K562 (cell line): Measurements from ENCODE around the gene NEUROD4. TPM values are rescaled to one million over a fixed set of nuclear protein-coding genes. Genes with fewer than 3 reads are reported as not detected.

Experiments
- ATAC-seq: fragments of 200-7000 bp; cut with Tn5 transposase; 3 replicates; pipeline ENCODE4 v1.9.1; 2020; ENCODE audit warnings: moderate library complexity
- BruUV-seq: library from RNA; stranded (reverse); fragments of 400-500 nt; replicated peaks from 2 replicates; lab custom pipeline; 2021; lab: Mats Ljungman, UMichigan
- CTCF ChIA-PET: fragments of 300-600 bp; formaldehyde crosslinking; extraction: SDS; loops from one replicate; lab custom pipeline; 2021; ENCODE audit warnings: low intra/inter-chr PET ratio; lab: Yijun Ruan, JAX
- POLR2A ChIA-PET: fragments of 300-600, 350-650 bp; sonication (Branson Sonifier 250); formaldehyde crosslinking; extraction: SDS; loops from one replicate; lab custom pipeline; 2021; ENCODE audit warnings: antibody characterized with exemption, inconsistent platforms; lab: Yijun Ruan, JAX
- DNase-seq, 4 experiments: peaks; one replicate each; pipeline versions ENCODE4 v3.0.0 to v3.0.0-alpha.2; 2011 to 2018; ENCODE audit warnings: low spot score in 3 of 4, mixed read lengths in 3 of 4; ENCODE audit errors: extremely low read depth in 1 of 4
- FAIRE-seq: peaks from 2 replicates; lab custom pipeline; 2011; peaks lifted over from hg19 to GRCh38; lab: Jason Lieb, UNC
- H2AFZ ChIP-seq: 2 replicates; pipeline ENCODE4 v1.6.0; 2011; ENCODE audit warnings: low read depth, low read length, control low read depth, inconsistent platforms
- H3K27ac ChIP-seq: fragments of 200-600 bp; 3 replicates; pipeline ENCODE4 v1.8.0; 2011; ENCODE audit warnings: low read depth, mild to moderate bottlenecking, control low read depth, inconsistent platforms, low read length, moderate library complexity, mixed read lengths; ENCODE audit errors: extremely low read depth
- H3K27me3 ChIP-seq, 2 experiments: fragments of 300-600 bp in 1 of 2; 2 replicates in 1 of 2; 3 replicates in 1 of 2; pipeline versions ENCODE4 v1.6.0 to v1.8.0; 2011; ENCODE audit warnings: inconsistent platforms in 2 of 2, low read length in 2 of 2, mild to moderate bottlenecking in 1 of 2, mixed read lengths in 1 of 2, moderate library complexity in 1 of 2; ENCODE audit not compliant: control insufficient read depth in 2 of 2, insufficient read depth in 2 of 2
- H3K36me3 ChIP-seq: fragments of 300-600 bp; 3 replicates; pipeline ENCODE4 v1.8.0; 2011; ENCODE audit warnings: mild to moderate bottlenecking, low read length, inconsistent platforms; ENCODE audit not compliant: control insufficient read depth, insufficient read depth
- H3K4me1 ChIP-seq, 2 experiments: fragments of 200-600 bp in 1 of 2; replicated peaks in 1 of 2; 2 replicates in 1 of 2; 3 replicates in 1 of 2; pipeline versions ENCODE4 v1.5.1 to v1.8.0; 2011; ENCODE audit warnings: inconsistent platforms in 2 of 2, low read length in 2 of 2, mild to moderate bottlenecking in 1 of 2, mixed read lengths in 1 of 2, moderate library complexity in 1 of 2; ENCODE audit not compliant: control insufficient read depth in 2 of 2, insufficient read depth in 2 of 2
- H3K4me2 ChIP-seq: 2 replicates; pipeline ENCODE4 v1.6.1; 2011; ENCODE audit warnings: low read length, control low read depth, inconsistent platforms, mixed read lengths; ENCODE audit not compliant: insufficient read depth
- H3K4me3 ChIP-seq: fragments of 200-600 bp; sonication (generic), shearing (Covaris generic); 2 replicates; pipeline ENCODE4 v1.5.1; 2016; ENCODE audit warnings: control low read depth, inconsistent platforms
- H3K79me2 ChIP-seq: fragments of 200-600 bp; 3 replicates; pipeline ENCODE4 v1.8.0; 2011; ENCODE audit warnings: low read length, inconsistent platforms; ENCODE audit not compliant: control insufficient read depth, insufficient read depth
- H3K9ac ChIP-seq, 2 experiments: 2 replicates each; pipeline versions ENCODE4 v1.6.0 to v1.6.1; 2011; ENCODE audit warnings: low read depth in 2 of 2, low read length in 2 of 2, control low read depth in 1 of 2, inconsistent platforms in 1 of 2, mild to moderate bottlenecking in 1 of 2, mixed read lengths in 1 of 2; ENCODE audit not compliant: insufficient read depth in 1 of 2
- H3K9me1 ChIP-seq: one replicate; pipeline ENCODE4 v1.6.0; 2011; ENCODE audit warnings: inconsistent platforms, mild to moderate bottlenecking, low read length, moderate library complexity; ENCODE audit not compliant: control insufficient read depth, insufficient read depth
- H3K9me3 ChIP-seq: replicated peaks from 2 replicates; pipeline ENCODE4 v1.5.1; 2011; ENCODE audit warnings: low read depth, low read length, inconsistent platforms; ENCODE audit not compliant: control insufficient read depth, insufficient read depth
- H4K20me1 ChIP-seq: replicated peaks from 2 replicates; pipeline ENCODE4 v1.6.1; 2011; ENCODE audit warnings: low read length, inconsistent platforms, mixed read lengths; ENCODE audit not compliant: control insufficient read depth, insufficient read depth
- BDP1 ChIP-seq: IDR thresholded peaks from 3 replicates; pipeline ENCODE4 v1.6.1; 2011; ENCODE audit not compliant: insufficient read length, insufficient read depth
- E2F5 ChIP-seq: sonication (generic); formaldehyde crosslinking; IDR thresholded peaks from 2 replicates; pipeline ENCODE4 v1.8.0; 2022; ENCODE audit warnings: mild to moderate bottlenecking, missing genetic modification reagents
- HMGXB4 ChIP-seq: sonication (generic); formaldehyde crosslinking; IDR thresholded peaks from 2 replicates; pipeline ENCODE4 v1.8.1; 2023; ENCODE audit warnings: mild to moderate bottlenecking, missing genetic modification reagents
- JUN ChIP-seq, 2 experiments: sonication (generic) in 1 of 2; formaldehyde crosslinking in 1 of 2; IDR thresholded peaks; 2 replicates each; pipeline versions ENCODE4 v1.6.1 to v1.8.0; 2012 to 2022; ENCODE audit warnings: borderline replicate concordance in 2 of 2, mild to moderate bottlenecking in 2 of 2, improper control_type of control experiment in 1 of 2, low read depth in 1 of 2, low read length in 1 of 2, missing genetic modification reagents in 1 of 2
- JUNB ChIP-seq: fragments of 450-650 bp; formaldehyde crosslinking; conservative IDR thresholded peaks from 2 replicates; pipeline ENCODE4 v1.4.0; 2020; ENCODE audit warnings: mild to moderate bottlenecking
- MBD1 ChIP-seq: fragments of 250-450 bp; sonication (Bioruptor Pico); IDR thresholded peaks from 2 replicates; pipeline ENCODE4 v1.8.0; 2022; ENCODE audit warnings: inconsistent platforms
- MIER1 ChIP-seq: fragments of 450-650 bp; IDR thresholded peaks from 2 replicates; pipeline ENCODE4 v1.6.1; 2016; ENCODE audit warnings: antibody characterized with exemption, mild to moderate bottlenecking, low read depth
- PURB ChIP-seq: sonication (generic); formaldehyde crosslinking; IDR thresholded peaks from 2 replicates; pipeline ENCODE4 v1.9.0; 2021; ENCODE audit warnings: low read depth, mild to moderate bottlenecking, missing genetic modification reagents
- RFX1 ChIP-seq: fragments of 450-650 bp; IDR thresholded peaks from 2 replicates; pipeline ENCODE4 v1.6.1; 2016; ENCODE audit warnings: mild to moderate bottlenecking, moderate library complexity
- TARDBP ChIP-seq: fragments of 450-650 bp; IDR thresholded peaks from 2 replicates; pipeline ENCODE4 v1.6.1; 2016
- UBTF ChIP-seq, 2 experiments: IDR thresholded peaks; 2 replicates each; pipeline ENCODE4 v1.6.1; 2012; ENCODE audit warnings: improper control_type of control experiment in 2 of 2, low read depth in 2 of 2, low read length in 2 of 2, borderline replicate concordance in 1 of 2
- WHSC1 ChIP-seq: IDR thresholded peaks from one replicate; pipeline ENCODE4 v1.6.1; 2012; ENCODE audit warnings: low read length, control low read depth, inconsistent platforms
- ZKSCAN1 ChIP-seq: fragments of 150-350 bp; IDR thresholded peaks from 2 replicates; pipeline ENCODE4 v1.6.1; 2016; ENCODE audit warnings: low read depth, low read length
- ZNF174 ChIP-seq: fragments of 250-450 bp; sonication (Bioruptor Pico); IDR thresholded peaks from 2 replicates; pipeline ENCODE4 v1.4.0; 2020; ENCODE audit warnings: mild to moderate bottlenecking
- WGBS: fragments of 100-300 bp; shearing (Covaris generic); methylation state at CpG from one replicate; pipeline ENCODE4 v1.1.6; 2016; ENCODE audit warnings: low coverage, mixed read lengths; ENCODE audit not compliant: insufficient coverage; ENCODE audit errors: missing lambda C conversion rate; 5-methylcytosine and 5-hydroxymethylcytosine counted together
- in situ Hi-C: fragments of 300-500 bp; cut with MboI; formaldehyde crosslinking; loops from 4 replicates; pipeline ENCODE4 v1.15.0; 2018; ENCODE audit warnings: inconsistent platforms, mixed read lengths
- intact Hi-C: fragments of 100-400 bp; cut with micrococcal nuclease; formaldehyde crosslinking; loops from 2 replicates; pipeline ENCODE4 v1.14.2; 2022
- polyA plus RNA-seq, 8 experiments: library from polyadenylated mRNA; depleted of rRNA in 4 of 8; stranded (reverse) in 5 of 8; unstranded in 3 of 8; fragments of >200 nt; fragmentation: Nextera tagmentation in 2 of 8; fragmentation: Illumina TruSeq in 1 of 8; extraction: Ambion mirVana in 2 of 8; extraction: Trizol in 1 of 8; gene quantifications; 2 replicates each; pipeline versions ENCODE4 v1.2.1 to v1.2.3, GENCODE V29; 2011 to 2014; ENCODE audit warnings: inconsistent platforms in 1 of 8, missing spikeins in 1 of 8
- total RNA-seq, 7 experiments: library from RNA; depleted of rRNA in 6 of 7; stranded (reverse); fragments of >200 nt in 6 of 7; fragmentation: Illumina TruSeq in 2 of 7; extraction: Trizol in 2 of 7; gene quantifications; 2 replicates each; pipeline versions ENCODE4 v1.2.1 to v1.2.3, GENCODE V29; 2011 to 2021; ENCODE audit warnings: low replicate concordance in 1 of 7

The NEUROD4 gene
- total and polyA plus RNA-seq, 9 of the 15 experiments (the other 6 are each of a cell fraction or from before 2014, with no cell fraction given): not detected

- no peaks in the 10 kb centered on the region for H3K9me3 ChIP-seq
- TF ChIP-seq RFX1 (no peak), ZNF174 (CRISPR knock-in tag) (no peak), E2F5 (CRISPR knock-in tag) (no peak), MBD1 (no peak), BDP1 (no peak), UBTF (IDR thresholded peaks at IDR 0.05; ENCODE audit: borderline replicate concordance in 1 of 2, low read depth in 2 of 2, low read length in 2 of 2) (no peak), WHSC1 (no peak), JUNB (CRISPR knock-in tag) (no peak), PURB (no peak), ZKSCAN1 (no peak), HMGXB4 (CRISPR knock-in tag) (no peak), JUN (IDR thresholded peaks at IDR 0.05; ENCODE audit: borderline replicate concordance, low read depth, low read length) (no peak), JUN (CRISPR knock-in tag; IDR thresholded peaks at IDR 0.05; ENCODE audit: borderline replicate concordance) (no peak), TARDBP (no peak), MIER1 (no peak)
- TF ChIP-seq, all 486 proteins: peak for 0
- no peaks in the 10 kb centered on the region for H3K4me1 ChIP-seq
- no peaks in the 10 kb centered on the region for H3K79me2 ChIP-seq
- no peaks in the 10 kb centered on the region for H4K20me1 ChIP-seq
- intact Hi-C loops: no loop called here
- no peaks in the 10 kb centered on the region for H3K36me3 ChIP-seq
- H3K4me2 ChIP-seq: no peak overlapping the region
- ChIA-PET CTCF (no interaction called here), POLR2A (no interaction called here)
- no peak overlapping the region for H2AFZ ChIP-seq
- H3K9me1 ChIP-seq: no peaks in the 10 kb centered on the region
- peaks cover 6 to 16% of the 10 kb centered on the region in 2 experiments; a peak in 3 of 5 replicates for H3K27me3 ChIP-seq
- WGBS: 3% methylated on average over 5 of the region's 5 CpGs
- in situ Hi-C loops: no loop called here
- FAIRE-seq (no peak), DNase-seq (no peak), ATAC-seq (no peak)
- H3K27ac ChIP-seq: no peak overlapping the region
- BruUV-seq: no TSS peak
- H3K9ac ChIP-seq: no peak overlapping the region
- H3K4me3 ChIP-seq: no peak overlapping the region
Measured at GRCh38 chr12:55036326-55037115, 16.7 kb downstream of the NEUROD4 start.
